HG02943 (cell line): ENCODE data around the gene GTSE1.

Source experiments
- ATAC-seq: cut with Tn5 transposase; IDR thresholded peaks from one replicate; pipeline ENCODE4 v1.9.1; 2021; ENCODE audit warnings: mild to moderate bottlenecking, low read depth, moderate library complexity; ENCODE audit not compliant: unreplicated experiment

The GTSE1 gene

DNA sequence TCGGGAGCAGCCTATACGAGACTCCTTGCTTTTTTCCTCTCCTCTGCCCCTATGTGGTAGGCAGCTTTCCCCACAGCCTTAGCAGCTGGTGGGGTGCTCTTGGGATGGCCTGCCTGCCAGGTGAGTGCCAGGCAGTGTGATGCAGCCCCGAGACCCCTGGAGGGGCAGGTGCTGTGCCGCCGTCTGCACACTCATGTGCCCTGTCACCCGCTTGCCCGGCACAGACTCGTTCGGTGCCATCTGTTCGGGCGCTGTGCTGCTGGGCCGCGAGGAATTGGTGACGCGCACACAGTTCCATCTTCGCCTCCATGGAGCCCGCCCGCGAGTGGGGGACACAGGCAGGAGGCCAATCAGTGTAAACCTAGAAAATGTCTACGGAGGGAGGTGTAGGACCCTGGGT lies 54.0 kb downstream of the GTSE1 start:
- ATAC-seq = no peak

DNA sequence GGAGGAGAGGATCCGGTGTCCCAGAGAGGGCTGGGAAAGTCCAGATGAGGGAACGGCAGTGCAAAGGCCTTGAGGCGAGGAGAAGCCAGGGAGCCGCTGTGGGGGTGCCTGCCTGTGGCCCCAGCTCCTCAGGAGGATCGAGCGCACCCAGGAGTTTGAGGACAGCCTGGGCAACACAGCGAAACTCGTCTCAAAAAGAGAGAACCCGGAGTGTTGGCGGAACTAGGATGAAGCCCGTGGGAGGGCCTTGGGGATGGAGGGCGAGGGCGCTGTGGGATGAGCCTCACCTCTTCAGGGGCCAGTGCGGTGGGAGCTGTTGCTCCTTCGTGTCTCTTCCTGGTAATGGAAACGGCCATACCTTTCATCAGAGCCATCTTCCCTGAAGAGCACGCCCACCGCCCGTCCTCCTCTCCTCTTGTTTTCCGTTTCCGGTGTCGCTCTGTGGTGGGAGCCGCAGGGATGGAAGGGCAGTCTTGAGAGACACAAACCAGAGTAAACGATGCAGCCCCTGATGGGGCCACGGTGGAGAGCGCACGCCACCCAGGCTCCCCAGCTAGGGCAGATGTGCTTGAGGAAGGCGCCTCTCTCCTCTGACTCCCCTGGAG lies 54.6 kb downstream of the GTSE1 start:
- ATAC-seq = no peak

DNA sequence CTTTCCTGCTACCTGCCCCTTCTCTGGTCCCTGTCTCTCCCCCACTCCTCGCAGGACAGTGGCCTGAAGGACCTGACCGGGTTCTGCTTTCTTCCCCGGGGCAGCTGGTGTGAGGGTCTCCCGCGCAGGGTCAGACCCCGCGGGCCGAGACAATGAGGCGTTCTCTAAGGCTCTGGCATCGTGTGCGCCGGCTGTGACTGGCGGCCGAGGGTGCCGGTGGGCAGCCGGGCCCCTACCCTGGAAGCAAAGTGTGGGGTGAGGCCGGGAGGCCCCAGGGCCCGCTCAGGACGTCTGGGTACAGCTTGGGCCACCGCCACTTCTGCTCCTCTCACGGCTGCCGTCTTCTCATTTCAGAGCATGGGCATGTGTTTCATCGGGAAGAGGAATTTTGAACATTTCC lies 55.1 kb downstream of the GTSE1 start:
- ATAC-seq = no peak

DNA sequence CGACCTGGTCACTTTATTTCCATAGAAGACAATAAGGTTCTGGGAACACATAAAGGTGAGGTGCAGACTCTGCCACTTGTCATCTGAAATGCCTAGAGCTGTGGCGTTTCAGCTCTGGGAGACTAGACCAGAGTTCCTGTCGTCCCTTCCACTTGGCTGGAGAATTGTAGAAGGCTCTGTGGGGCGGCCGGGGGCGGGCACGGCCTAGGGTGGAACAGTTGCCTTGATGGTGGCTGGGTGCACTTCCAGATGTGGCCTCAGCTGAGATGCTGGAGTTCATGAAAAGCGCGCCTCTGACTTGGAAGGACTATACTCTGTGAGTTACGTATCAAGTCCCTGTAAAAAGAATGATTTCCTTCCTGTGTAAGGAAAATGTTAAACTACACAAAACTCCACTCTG lies 55.6 kb downstream of the GTSE1 start:
- no peak for ATAC-seq

DNA sequence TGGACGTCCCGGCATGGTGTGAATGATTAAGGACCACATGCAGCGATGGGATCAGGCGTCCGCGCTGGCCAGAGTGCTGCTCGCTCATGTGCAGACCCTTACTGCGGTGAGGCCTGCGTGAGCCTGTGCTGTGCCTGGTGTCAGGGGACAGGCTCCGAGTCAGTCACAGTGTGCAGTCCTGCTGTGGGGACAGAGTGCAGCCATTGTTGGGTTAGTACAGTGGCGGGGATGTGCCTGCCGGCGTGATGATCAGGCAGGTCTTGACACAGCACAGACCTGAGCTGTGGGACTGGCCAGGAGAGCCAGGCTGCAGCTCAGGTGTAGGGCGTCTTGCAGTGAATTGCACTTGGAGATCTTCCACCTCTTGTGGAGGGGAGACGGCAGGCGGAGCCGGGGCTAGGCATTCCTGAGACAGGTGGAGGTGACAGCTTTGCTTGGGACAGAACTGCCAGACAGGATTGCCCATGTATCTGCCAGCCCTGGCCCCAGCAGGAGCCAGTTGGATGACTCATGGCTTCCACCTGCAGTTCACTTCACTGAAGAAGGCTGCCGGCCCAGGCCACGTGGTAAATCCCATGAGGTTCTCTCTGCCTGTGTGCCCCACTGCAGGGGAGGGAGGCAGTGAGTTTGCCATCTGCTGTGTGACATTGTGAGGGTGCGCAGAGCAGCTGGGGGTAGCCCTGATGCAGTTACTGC lies 56.2 kb downstream of the GTSE1 start:
- no peak for ATAC-seq

DNA sequence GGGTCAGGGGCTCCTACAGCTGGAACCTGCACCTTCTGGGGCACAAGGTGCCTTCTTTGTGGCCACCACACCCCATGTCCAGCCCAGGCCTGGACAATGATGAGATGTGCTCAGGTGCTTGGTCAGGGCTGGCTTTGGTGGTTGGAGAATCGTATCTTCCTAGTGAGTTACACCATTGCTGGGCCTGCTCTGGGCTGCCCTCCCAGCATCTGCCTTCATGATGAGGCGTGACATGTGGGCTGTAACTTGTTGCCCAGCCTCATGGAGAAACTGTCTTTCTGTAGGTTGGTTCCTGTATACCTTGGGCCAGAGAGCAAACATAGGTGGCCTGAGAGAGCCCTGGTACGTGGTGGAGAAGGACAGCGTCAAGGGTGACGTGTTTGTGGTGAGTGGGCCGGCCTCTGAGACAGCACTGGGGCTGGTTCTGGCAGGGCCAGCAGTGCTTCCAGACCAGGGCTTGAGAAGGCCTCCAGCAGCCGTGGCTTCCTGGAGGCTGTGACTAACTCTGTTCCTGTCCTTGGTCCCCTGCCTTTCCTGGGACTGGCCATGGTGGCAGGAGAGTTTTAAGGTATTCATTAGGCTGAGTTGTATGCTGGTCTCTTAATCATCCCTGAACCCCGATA lies 56.9 kb downstream of the GTSE1 start:
- no peak for ATAC-seq

DNA sequence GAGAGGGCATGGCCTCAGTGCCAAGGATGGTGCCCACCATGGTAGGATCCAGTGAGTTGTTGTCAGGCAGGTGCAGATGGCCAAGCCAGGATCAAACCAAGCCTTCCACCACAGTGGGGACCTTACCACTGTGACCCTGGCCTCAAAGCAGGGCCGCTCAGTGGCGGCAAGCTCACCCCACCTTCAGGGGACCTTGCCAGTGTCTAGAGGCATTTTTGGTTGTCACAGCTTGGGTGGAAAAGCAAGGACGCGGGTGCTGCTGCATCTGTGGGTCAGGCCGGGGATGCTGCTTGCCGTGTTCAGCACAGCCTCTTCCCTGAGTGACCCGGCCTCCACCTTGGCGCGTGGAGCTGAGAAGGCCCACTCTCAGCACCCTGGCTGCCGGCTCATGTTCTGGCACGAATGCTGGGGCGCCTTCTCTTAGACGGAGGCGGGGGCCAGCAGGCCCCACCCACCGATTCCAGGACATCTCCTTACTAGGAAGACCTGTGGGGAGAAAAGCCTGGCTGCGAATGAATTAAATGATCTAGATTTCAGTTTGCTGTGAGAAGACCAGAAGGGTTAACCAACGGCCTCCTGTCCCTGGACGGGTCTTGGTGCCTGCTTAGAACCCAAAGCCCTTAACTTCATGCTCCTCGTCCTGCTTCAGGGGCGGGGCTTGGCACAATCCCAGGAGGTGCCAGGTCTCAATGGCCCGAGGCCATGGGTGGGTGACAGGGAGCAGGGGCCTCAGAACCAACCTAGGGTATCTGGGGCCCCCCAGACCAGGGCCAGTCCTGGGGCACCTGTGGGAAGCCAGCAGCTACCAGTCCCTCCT lies 57.7 kb downstream of the GTSE1 start:
- ATAC-seq = no peak

DNA sequence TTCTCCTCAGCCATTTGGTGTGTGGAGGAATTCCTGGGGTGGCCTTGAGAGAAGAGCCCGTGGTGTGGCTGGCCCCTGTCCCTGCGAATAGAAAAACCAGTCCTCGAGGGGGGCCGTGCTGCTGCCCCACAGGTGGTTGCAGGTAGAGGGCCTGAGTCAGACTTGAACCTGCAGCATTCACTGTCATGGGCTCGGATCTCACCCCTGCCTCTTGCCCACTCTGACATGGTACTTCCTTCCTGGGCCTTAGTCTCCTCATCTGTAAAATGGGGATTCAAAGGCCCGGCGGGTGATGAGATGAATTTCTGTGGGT lies 58.3 kb downstream of the GTSE1 start:
- ATAC-seq = no peak

DNA sequence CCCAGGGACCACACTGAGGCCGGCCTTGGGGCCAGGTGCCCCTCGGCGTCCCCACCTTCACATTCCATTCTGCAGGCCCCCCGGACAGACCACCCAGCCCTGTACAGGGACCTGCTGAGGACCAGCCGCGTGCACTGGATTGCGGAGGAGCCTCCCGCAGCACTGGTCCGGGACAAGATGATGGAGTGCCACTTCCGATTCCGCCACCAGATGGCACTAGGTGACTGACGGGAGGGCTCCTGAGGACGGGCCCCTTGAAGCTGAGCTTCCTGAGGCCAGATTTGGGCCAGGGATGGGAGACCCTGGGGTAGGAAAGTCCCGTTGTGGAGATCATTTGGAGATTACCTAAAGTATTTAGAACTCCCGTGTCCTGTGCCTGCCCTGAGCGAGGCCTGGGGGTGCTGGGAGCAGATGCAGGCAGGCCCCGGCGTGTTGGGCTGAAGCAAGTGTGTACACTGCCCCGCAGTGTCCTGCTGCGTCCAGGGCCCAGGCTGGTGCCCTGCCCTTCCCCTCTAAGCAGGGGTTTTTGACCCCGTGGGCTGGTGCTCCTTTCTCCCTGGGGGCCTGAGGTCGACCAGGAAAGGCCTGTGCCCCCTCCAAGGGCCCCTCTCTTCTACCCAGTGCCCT lies 58.8 kb downstream of the GTSE1 start:
- no peak for ATAC-seq

DNA sequence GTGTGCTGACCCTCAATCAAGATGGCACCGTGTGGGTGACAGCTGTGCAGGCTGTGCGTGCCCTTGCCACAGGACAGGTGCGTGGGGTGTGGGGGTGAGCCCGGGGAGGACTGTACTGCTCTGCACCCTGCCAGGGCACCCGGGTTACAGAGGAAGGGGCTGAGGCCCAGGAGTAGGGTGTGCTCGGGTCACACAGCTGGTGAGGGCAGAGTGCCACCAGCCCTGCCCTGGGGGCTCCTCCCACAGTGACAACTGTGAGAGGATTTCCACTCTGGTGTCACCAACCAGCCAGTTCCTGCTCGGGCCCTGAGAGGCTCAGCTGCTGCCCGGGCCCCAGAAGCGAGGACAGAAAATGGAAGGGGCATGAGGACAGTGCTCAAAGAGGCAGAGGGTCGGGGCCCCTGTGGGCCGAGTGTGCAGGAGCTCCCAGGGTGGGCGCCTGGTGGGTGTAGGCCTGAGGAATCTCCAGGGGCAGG lies 59.4 kb downstream of the GTSE1 start:
- no peak for ATAC-seq

DNA sequence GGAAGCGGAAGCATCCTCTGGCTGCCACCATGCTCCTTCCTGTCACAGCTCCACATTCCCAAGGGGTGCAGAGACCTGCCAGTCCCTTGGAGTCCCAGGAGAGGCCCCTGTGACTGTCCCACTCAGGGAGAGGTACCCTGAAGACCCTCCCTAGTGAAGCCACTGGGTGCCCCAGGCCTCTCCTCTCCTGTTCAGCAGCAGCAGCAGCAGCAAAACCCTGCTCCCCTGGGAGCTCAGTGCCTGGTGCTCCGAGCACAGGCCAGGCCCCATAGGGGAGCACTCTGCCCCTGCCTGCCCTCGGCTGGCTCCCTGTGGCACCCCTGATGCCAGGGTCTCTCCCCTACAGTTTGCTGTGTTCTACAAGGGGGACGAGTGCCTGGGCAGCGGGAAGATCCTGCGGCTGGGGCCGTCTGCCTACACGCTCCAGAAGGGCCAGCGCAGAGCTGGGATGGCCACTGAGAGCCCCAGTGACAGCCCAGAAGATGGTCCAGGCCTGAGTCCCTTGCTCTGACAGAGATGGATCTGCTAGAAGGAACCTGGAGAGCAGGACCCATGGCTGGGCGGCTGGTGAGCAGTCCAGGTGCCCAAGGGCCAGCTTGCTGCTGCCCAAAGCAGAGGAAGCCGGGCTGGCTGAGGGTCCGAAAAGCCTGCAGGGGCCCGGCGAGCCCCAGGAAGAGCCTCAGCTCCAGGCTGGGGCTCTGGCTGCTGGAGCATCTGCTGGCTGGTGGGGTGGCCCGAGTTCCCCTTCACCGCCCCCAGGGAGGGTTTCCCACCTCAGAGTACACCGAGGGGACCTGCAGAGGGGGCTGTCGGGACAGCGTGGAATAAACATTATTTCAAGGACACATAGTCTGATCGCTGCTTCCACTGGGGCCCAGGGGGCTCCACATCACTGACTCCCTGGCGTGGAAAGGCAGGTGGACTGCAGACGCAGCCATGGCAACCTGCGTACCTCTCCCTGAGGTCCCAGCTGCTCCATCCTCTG lies 60.1 kb downstream of the GTSE1 start:
- ATAC-seq = no peak

DNA sequence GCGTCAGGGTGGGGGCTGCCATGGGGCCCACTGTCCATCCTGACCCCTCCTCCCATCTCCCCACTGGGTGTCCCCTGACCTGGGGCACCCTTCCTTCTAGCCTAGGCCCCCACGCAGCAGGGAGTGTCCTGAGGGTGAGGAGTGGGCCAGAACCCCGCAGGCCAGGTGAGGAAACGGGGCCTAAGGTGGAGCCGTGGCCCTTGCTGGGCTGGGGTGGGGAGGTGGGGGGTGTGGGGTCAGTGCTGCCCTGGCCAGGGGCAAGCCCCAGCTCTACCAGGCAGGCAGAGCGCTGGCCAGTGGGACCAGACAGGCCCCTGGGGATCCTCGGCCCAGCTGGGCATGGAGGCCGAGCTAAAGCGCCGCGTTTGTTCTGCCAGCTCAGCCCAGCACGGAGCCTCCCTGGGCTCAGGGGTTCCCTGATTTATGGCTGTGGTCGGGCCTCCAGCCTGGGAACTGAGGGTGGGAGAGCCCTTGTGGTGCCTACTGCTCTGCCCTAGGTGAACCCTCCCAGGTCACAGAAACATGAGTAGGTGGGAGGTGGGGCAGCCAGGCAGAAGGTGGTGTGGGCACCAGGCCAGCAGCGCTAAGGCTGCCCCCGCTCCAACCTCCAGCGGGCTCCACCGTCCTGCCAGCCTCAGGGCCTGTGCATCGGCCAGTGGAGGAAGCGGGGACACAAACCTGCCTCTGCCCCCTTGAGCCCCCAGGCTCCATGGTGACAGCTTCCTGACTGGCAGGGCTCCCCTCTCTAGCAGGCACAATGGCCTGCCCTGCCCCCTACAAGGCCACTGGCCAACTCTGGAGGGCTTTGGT lies 61.2 kb downstream of the GTSE1 start:
- no peak for ATAC-seq

DNA sequence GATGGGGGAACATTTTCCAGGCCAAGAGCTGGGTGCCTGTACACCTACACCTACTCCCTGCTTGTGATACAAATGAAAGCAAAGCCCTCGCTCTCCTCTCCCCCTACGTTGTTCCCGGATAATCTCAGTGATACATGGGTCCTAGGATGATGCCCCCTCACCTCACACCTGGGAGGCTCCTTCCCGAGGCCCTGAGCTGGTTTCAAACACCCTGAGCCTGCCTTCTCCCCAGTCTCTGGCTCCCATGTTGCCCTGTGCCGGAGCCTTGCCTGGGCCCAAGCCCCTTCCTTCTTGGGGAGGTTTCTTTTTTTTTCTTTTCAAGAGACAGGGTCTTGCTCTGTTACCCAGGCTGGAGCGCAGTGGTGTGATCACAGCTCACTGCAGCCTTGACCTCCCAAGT lies 62.1 kb downstream of the GTSE1 start:
- no peak for ATAC-seq

DNA sequence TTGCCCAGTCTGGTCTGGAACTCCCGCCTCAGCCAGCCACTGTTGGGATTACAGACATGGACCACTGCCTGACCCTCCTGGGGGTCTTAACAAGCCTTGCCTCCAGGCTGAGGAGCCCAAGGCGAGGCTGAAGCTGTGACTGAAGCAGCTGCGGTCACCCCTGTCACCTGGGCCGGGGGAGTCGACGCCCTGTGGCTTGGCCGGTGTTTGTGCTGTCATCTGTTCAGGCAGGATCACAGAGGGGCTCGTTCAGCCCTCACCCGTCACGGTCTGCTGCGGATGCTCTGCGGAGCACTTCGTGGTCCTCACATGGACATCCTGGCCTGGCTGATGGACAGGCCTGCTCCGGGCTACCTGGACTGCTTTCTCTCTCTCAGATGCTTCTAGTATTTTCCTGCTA lies 62.7 kb downstream of the GTSE1 start:
- no peak for ATAC-seq

DNA sequence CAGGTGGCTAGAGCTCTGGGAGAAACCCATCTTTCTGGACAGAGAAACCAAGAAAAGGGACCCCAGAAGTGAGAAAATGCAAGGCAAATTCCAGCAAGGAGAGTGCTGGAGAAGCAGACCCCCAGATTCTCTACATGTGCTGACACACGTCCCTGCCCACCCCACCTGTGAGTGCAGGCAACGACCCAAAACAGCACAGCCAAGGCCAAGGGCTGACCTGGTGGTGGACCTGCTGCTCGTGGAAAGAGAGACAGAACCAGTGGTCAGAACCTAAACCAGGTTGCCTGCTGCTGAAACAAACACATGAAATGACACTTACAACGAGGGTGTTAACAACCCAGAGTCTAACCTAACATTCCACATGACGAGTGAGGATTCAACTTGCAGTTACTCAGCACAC lies 63.4 kb downstream of the GTSE1 start:
- ATAC-seq = no peak

DNA sequence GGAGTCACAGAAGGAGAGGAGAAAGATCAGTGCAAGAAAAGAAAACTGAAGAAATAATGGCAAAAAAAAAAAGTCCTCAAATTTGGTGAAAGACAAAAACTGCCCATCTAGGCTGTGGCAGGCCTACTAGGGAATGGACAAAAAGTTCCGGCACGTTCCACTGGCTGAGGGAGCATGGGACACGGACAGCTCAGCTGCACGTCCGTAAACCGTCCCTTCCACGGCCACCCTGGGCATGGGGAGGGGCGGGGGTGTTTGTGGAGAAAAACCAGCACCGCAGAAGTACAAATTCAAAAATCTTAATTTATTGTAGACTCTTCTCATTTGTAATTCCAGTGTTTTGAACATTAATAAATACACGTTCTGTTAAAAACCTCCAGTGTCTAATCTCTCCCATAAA lies 64.2 kb downstream of the GTSE1 start:
- no peak for ATAC-seq

DNA sequence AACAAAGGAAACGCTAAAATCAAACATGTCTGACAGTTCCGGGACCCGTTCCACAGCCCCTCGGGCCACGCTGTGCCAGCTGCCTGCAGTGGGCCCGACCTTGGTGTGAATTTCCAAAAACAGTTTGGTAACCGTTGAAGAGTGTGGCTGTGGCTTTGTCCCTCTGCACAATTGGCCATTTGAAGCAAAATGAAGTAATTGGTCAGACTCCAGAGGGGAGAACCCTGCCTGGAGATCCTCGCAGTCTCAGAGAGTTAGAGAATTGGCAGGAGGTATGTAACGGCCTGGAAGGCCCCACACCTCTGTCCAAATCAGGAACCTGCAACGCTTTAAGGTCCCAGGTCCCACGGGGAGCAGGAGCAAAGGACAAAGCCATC lies 65.1 kb downstream of the GTSE1 start:
- ATAC-seq = no peak

DNA sequence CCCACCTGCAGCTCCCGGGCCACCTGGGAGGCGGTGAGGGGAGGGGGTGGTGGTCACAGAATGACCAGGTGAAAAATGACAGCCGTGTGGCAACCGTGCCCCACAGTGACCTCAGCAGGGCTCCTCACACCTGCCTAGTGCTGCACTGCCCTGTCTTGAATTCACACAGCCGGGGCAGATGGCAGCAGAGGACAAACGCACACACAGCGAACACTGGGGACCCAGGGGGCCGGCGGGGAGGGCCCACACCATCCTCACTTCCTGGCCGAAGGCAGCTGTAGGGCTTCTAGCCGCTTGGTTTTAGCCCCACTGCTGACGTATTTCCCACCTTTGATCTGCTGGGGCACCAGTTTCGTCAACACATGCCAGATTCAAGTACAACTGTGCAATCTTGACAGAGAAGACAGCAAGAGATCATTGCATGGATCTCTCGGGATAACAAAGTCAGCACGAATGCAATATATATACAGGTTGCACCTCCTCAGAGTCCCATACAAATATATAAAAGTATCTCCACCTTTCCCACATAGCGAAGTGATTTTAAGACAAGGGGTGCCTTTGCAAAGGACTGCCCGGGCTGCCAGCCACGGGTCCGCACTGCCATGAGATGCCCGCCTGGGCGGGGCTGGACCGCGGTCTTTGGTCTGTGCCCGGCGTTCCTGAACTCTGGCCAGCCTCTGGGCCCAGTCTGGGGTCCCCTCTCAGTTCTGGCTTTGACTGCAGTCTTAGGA lies 65.7 kb downstream of the GTSE1 start:
- ATAC-seq = no peak
